NCI-H2196 (cell line): ENCODE measurements around the gene NLN.
"Not testable (repeated sequence)": the region's sequence is repeated elsewhere in the genome, so short reads cannot be mapped to it uniquely, and the experiment has no call there.

Experiments
- DNase-seq: peaks from one replicate; lab custom pipeline; 2025; ENCODE audit not compliant: unreplicated experiment; lab: John Stamatoyannopoulos, UW

Gene NLN

DNA sequence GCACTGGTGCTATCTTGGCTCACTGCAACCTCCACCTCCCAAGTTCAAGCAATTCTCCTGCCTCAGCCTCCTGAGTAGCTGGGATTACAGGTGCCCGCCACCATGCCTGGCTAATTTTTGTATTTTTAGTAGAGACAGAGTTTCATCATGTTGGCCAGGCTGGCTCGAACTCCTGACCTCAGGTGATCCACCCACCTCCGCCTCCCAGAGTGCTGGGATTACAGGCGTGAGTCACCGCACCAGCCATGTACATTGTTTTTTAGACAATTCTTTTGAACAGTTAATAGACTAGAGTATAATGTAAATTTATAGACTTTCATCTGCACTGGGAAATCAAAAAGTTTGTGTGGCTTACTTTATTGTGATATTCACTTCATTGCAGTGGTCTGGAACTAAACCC is 85.5 kb downstream of the NLN start:
- DNase-seq: not testable (repeated sequence)

DNA sequence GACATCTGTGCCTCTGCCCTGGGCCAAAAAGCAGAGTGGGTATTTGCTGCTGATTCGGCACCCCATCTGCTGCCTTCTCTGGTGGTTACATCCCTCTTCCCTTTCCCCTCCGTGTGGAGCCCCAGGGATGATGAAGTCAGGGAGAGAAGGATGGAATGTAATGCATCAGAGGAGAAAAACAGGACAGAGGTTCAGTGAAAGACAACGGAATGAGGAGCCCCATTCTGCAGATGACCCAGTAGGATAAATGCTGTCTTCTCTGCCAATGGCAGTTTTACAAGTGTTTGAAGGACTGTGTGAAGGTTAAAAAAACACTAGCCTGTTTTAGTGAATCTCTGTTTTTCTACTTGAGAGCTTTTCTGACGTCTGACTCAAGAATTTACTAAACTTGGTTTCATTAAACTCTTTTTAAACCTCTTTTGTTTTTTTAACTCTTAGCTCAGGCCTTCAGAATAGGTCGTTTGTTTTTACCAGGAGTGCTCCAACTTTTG is 86.3 kb downstream of the NLN start:
- no peak for DNase-seq

DNA sequence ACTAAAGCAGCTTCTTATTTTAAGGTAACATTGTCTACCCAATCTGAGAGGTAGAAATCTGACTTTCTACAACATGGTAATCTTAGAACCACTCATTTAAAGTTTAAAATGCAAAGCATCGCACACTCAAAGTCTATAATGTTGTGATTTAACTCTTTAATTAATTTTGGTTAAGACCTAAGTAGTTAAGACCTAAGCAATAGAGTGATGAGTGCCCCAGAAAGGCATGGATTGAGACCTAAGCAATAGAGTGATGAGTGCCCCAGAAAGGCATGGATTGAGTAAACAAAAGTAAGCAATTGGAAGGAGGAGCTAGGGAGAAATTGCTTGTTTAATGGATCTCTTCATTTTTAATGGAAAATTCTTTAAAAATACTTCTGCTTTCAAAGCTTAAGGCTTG is 86.8 kb downstream of the NLN start:
- DNase-seq: no peak

DNA sequence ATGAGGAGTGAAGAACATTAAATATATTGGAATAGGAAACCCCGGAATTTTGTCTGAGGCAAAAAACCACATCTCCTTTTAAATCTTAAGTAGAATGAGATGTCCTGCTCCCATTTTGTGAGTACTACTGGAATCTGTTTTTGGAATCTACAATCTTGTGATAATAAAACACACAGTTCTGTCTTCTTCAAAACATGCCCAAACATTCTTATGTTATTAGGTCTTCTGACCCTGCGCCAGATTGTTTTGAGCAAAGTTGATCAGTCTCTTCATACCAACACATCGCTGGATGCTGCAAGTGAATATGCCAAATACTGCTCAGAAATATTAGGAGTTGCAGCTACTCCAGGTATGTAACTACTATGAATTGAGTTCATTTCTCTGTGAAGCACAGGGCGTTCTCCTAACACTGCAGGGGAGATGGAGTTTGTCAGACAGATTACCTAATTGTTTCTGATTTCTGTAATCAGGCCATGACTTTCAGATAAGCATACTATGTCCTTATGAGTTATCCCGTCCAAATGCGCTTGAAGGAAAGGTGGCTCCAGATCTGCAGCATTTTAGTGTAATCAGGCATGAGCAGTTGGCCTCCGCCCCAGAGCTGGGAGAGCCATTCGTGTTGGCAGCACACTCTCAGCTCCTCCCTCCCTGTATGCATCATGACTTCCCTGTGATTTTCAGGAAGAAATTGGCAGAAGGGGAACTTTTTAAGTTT is 88.0 kb downstream of the NLN start:
- DNase-seq: no peak

DNA sequence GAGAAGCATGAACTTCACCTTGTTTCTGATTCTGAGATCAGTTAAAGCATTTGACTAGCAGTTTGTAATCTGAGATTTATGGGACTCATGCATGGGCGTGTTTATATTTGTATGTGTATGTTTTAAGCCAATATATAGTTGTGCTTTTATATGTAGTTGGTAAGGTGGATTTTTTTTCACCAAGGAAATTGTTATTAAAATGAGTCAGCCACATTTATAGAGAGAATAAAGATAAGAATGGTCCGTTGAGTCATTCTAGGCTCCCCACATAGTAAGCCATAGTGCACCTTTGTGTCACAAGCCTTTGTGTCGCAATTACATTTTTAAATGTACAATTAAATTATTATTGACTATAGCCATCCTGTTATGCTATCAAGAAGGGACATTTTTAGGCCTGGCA is 89.0 kb downstream of the NLN start:
- DNase-seq: no peak

DNA sequence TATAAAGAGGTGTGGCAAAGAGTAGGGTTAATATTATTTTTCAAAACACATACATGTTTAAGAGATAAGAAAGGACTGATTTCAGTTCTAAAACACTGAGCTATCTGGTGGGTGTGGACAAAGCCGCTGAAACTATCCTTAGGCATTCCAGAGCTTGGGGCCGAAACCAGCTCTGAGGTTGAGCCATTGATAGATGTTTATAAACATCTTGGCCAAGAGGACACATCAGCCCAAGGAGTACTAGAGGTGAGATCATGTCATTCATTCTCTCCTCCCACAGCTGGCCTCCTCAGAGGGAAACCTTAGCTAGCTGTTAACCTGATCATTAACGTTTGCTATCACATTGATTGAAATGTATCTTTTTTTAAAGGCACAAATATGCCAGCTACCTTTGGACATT is 89.9 kb downstream of the NLN start:
- no peak for DNase-seq

DNA sequence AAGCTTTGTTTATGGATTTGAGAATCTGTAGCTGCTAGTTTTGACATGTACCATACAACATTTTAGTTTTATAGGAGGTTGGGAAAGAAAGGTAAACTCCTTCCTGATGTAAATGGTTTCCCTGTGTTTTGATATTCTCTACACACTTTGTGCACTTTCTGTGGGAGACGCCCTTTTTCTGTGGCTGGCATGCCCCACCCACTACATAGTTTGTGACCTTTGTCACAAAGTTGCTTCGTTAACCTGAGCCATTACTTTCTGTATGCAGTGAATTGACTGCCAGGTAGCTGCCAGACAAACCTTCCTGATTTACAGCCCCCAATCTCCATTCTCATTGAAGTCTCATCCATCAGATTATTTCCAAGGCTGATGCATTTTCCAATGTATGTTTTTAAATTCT is 90.6 kb downstream of the NLN start:
- no peak for DNase-seq

DNA sequence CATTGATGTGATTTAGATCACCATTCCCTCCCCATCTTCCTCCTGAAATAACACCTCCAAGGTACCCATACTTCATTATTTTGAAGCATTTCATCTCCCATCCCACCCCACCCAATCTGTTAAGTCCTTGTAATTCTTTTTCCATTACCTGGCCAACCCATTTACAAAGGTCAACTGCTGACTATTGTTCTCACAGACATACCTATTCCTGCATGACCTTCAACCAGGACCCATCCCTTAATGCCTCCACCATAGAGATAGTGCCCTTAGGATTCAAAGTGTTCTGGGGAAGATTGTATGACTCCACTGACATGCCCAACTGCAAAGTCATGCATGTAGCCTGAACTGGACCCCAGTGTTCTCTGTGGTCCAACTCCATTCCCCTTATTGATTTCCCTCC is 91.2 kb downstream of the NLN start:
- DNase-seq: no peak

DNA sequence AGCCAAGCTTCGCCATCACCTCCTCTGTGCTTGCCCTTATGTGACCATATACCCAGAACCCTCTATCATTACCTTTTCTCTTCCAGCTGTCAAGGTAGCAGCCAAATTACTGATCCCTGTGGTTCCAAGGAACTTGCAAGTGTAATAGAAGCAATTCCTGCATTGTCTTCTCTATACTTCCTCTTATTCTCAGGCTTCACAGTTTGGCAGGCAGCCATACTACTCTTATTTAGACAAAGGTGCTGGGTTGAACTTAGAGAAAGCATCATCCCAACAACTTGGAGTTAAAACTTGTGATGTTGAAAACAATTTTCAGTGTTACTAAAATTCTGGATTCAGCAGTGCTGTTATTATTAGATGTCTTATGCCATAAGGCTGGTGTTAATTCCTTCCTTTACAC is 93.2 kb downstream of the NLN start:
- no peak for DNase-seq

DNA sequence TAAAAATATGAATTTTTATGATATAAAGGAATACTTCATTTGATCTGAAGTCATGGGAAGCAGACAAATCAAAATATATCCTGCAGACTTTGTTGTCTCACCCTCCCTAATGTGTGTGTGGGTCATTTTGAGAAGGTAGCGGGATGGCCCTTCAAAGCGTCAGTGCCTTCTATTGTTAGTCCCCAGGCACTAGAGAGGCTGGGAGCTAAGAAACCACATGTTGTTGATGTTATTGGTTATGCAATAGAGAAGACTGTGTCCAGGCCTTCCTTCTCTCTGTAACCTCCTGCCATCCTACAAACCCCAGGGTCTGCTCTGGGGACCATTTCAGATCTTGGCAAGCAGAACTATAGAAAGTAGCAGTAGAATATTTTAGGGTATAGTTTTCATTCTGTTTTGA is 94.7 kb downstream of the NLN start:
- no peak for DNase-seq

DNA sequence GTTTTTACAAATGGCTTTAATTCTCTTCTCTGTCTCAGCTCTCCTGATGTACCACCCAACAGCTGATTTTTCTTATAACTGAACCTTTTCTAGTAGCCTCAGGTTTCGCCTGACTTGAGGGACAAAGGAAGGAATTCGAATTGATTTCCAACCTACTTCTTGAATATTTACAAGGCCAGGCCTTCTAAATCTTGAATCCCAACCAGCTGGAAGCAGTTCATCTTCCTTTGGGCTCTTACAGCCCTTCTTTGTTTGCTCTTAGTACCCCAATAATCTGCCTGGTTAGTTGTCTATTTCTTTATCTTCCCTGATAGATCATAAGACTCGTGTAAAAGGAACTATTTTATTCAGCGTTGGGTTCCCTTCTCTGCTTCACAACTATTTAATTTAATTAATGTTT is 95.9 kb downstream of the NLN start:
- DNase-seq: no peak

DNA sequence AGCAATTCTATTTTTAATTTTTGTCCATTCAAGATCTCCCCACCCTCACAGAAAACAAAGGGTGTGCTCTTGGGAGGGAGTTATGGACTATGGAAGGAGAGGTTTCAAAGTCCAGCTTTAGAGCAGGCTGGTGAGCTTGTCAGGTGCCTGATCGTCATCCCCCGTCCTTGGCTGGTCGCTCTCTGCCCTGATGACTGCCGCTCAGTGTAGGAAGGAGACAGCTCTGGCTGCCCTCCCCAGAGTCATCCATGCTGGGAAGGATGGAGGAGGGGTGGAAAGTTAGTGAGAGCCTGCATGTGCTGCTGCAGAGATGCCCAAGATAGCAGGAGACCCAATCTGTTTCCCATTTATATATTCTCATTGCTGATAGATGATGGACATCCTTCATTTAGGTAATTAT is 96.6 kb downstream of the NLN start:
- no peak for DNase-seq

DNA sequence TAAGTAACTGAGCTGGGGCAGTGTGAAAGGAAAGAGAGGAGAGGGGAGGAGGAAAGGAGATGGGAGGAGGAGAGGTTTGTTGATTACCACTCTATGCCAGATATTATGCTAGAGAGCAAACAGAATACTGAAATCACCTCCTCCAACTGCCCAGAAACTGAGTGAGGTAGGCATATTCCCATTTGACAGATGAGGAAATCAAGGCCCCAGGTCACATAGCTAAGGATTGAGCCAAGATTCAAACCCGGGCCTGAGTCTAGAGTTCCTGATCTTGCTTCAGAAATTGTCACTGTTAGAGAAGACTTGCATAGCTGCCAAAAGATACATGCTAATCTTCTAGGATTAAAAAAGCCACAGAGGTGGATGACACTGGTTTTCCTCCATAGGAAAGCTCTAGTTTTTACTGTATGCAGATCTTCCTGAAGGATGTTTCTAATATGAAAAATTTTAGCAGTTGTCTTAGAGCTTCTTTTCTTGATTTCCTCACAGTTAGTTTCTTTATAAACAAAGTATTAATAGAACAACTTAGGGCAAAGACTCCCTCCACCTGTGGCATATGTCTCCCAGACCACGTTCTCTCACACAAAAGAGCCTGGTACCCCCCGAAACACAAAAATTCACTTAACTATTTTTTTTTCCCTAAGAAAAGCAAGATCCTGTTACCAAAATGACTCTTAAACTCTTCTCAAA is 97.4 kb downstream of the NLN start:
- no peak for DNase-seq

DNA sequence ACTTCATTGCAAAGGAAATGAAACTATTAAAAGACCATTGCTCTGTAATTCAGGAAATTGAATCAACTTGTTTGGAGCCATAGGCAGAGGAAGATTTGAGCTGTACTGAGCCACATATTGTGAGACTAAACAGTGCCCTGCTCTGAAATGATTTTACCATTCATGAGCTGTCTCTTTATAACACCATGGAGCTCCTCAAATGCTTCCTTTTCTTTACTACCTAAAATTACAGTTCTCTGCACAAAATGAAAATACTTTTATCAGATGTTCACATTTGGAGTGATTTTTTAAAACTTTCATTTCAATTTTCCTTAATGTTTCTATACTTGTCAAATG is 97.9 kb downstream of the NLN start:
- DNase-seq: no peak

DNA sequence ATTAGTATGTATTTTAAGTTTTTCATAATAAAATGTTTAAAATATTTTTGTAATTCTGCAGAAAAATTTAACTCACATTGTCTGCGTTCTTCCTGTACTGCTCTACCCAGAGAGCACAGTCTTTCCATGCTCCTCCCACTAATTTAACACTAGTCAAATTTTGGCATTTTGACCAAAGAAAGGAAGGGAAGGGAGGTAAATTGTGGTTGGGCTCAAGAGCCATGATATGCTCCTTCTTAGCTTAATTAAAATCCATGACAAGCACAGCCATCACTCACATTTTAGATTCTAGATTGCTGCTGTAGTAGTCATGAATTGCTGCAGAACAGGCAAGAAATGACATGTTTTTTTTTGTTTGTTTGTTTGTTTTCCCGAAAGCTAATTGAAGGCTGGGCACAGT is 98.4 kb downstream of the NLN start:
- DNase-seq: no peak

DNA sequence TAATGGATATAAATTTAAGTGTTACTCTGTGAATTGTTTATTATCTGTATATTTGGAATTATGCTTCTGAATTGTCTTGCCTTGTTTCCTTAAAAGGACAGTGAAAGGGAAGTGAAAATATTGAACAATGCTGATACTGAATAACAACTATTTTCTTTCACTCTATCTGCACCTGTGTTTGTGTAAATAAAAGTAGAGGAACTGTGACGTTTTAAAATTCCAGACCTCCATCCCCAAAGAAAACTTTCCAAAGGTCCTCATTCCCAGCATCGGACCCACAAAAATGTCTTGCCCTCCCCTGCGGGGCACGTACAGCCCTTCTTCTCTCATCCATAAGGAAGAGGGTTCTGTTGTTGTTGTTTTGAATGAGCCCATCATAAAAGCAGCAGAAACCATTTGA is 100.0 kb downstream of the NLN start:
- no peak for DNase-seq

DNA sequence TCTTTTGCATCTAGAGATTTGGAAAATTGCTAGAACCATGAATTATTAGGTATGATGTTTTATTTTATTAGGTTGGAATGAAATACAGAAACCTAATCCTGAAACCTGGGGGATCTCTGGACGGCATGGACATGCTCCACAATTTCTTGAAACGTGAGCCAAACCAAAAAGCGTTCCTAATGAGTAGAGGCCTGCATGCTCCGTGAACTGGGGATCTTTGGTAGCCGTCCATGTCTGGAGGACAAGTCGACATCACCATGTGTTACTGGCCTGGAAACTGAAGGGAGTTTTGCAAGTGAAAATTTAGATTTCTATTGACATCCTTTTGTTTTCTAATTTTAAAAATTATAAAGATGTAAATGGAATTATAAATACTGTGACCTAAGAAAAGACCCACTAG is 100.7 kb downstream of the NLN start:
- DNase-seq: no peak

DNA sequence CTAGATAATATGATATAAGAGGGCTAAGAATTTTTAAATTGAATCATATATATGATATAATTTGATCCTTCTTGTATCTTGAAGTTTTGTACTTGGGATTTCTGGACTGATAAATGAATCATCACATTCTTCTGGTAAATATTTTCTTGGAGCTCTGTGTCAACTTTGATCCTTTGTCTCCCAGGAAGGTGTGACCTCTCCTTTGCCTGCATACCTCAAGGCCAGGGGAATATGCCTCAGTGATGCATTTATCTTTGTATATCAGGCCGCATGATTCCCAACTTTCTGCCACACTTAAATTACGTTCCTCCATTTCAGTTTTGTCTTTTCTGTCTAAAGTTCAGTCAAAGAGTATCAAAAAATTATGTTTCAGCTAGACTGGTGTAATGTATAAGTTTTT is 101.2 kb downstream of the NLN start:
- no peak for DNase-seq

DNA sequence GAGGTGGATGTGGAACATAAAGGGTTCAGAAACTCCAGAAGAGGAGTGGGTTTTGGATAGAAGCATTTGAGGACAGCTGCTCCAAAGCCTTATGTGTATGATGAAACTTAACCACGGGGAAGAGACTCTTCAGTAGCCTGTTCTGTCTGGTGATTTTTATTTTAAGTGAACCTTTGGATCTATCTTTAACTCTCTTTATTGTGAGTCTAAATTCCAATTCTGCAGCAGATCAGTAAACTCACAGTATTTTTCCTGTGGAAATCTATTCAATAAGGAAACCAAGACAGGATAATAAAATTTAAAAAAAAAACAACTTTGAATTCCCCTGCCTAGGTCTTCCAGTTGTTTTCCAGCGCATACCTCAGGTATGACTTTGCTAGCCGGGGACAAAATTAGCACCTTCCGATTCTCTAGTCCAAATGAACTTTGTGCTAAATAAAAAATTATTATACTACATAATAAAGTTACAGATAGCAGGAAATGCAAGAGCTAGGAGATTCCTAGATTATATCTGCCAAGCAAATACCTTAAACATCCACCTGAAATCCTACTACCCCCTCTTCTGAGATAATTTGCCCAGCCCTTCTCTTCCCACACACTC is 101.9 kb downstream of the NLN start:
- no peak for DNase-seq

DNA sequence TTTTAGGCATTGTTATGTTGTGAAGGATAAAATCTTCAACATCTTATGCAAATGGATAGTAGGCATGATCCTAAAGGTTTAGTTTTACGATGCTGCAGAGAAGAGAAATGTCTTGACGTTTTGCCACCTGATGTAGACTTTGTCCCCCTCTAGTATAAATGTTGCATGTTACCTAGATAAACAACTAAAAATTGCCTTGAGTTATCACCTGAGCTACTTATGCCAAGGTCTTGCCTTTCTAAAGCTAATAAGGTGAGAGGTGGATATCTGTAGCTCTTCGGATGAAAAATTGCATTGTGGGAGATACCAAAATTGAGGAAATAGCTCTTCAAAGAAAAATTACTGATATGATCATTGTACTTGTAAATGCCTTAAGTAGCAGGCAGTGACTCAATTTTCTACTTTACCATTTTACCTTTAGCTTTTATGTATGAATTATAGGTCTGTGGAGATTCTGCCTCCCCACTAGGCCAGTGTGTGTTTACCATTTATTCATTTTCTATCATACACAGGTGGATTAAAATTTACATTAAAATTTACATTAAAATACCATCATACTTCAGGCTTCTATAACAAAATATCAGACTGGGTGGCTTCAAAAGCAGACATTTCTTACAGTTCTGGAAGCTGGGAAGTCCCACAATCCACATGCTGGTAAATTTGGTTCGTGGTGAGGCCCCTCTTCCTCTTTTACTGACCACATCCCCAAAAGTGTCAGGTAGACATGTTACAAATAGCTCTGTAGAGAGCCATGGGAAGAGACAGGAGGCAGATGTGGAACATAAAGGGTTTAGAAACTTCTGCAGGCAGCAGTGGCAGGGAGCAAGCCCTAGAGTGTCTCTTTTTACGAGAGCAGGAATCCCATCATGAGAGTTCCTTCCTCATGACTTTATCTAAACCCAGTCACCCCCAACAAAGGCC is 103.7 kb downstream of the NLN start:
- no peak for DNase-seq

DNA sequence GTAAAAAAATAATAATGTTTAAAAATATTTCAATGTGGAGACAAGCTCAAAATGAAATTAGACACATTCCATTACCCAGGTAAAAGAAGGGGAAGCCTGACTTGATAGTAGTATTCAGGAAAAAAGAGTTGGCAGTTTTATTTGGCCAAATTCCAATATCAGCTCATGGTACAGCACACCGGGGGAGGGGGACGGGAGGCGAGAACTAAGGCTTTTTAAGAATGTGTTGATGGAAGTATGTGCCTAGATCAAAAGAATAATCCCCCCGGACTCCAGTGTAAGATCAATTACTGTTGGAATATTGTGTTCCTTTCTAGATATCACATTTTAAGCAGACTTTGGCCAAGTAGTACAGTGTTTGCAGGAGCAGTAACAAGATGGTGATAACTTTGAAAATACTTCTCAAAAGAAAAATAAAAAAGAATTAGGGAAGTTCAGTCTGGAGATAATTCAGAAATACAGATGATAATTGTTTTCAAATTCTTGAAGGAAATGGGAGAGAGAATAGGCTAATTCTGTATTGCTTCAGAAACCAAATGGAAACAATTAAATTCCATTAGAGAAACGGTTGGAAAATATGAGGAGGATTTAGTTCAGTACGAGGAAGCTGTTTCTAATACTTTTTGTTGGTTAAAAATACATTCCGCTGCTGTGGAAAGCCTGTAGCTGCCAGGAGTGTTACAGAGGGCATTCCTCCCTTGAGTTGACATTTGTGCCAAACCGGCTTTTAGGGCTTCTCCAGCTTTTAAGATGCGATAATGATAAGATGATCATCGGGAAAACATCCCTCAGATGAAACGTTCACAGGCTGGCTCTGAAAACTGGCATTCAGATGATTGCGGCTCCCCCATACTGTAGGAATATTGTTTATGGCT is 106.3 kb downstream of the NLN start:
- no peak for DNase-seq
